ENCODE data around the gene ATP5F1D.

Gene ATP5F1D

GRCh38 chr19:1290703-1291651, 49.4 kb downstream of the ATP5F1D start:
- H3K4me3 ChIP-seq: no peak overlapping the region
- no peaks in the 10 kb centered on the region for H3K9me3 ChIP-seq
- no peaks in the 10 kb centered on the region for H3K27me3 ChIP-seq (ENCODE audit: low read depth)
- DNase-seq (ENCODE audit: low spot score in 2 of 2): no peak
- H3K36me3 ChIP-seq (replicated peaks): no peaks in the 10 kb centered on the region
- in situ Hi-C loops (cut with MboI; ENCODE audit: low sequenced_read_pairs): no loop called here
- H3K4me1 ChIP-seq: peaks cover 11% of the 10 kb centered on the region; the same call in 1 of the 2 replicates

- peaks cover 10% of the 10 kb centered on the region; the same call in 1 of the 2 replicates for H3K4me1 ChIP-seq
- H3K9me3 ChIP-seq: no peaks in the 10 kb centered on the region
- H3K27me3 ChIP-seq (ENCODE audit: low read depth): no peaks in the 10 kb centered on the region
- H3K36me3 ChIP-seq (replicated peaks): no peaks in the 10 kb centered on the region
- in situ Hi-C loops (cut with MboI; ENCODE audit: low sequenced_read_pairs): no loop called here
- no peak overlapping the region for H3K4me3 ChIP-seq
- no peak for DNase-seq (ENCODE audit: low spot score in 2 of 2)
These were observed 50.3 kb downstream of the ATP5F1D start for GRCh38 chr19:1291761-1292418.

- H3K4me3 ChIP-seq: no peak overlapping the region
- H3K4me1 ChIP-seq: peaks cover 4% of the 10 kb centered on the region; the same call in 1 of the 2 replicates
- no peaks in the 10 kb centered on the region for H3K9me3 ChIP-seq
- DNase-seq (ENCODE audit: low spot score in 2 of 2): no peak
- in situ Hi-C loops (cut with MboI; ENCODE audit: low sequenced_read_pairs): no loop called here
- no peaks in the 10 kb centered on the region for H3K36me3 ChIP-seq (replicated peaks)
- H3K27me3 ChIP-seq (ENCODE audit: low read depth): no peaks in the 10 kb centered on the region
These were observed 51.0 kb downstream of the ATP5F1D start for GRCh38 chr19:1292419-1293151.

- H3K4me3 ChIP-seq: no peak overlapping the region
- in situ Hi-C loops (cut with MboI; ENCODE audit: low sequenced_read_pairs): no loop called here
- no peaks in the 10 kb centered on the region; the same call in 1 of the 2 replicates for H3K36me3 ChIP-seq (replicated peaks)
- peaks cover 4% of the 10 kb centered on the region; the same call in 1 of the 2 replicates for H3K4me1 ChIP-seq
- no peaks in the 10 kb centered on the region for H3K27me3 ChIP-seq (ENCODE audit: low read depth)
- no peak for DNase-seq (ENCODE audit: low spot score in 2 of 2)
- no peaks in the 10 kb centered on the region for H3K9me3 ChIP-seq
These were observed 52.4 kb downstream of the ATP5F1D start for GRCh38 chr19:1293782-1294604.
